BLaER1 treated with 17β-estradiol and CSF1 and Interleukin-3, amounts not matched to agents 10 nM and 100 nM (cell line): Measurements from ENCODE around the gene APBA2.

ENCODE experiments used
- H3K27ac ChIP-seq, 11 experiments: shearing (Covaris generic); formaldehyde crosslinking; 2 replicates each; pipeline ENCODE4 v1.8.1; 2022
- H3K27me3 ChIP-seq, 11 experiments: shearing (Covaris generic); formaldehyde crosslinking; 2 replicates each; pipeline ENCODE4 v1.8.1; 2022
- H3K36me3 ChIP-seq, 11 experiments: shearing (Covaris generic); formaldehyde crosslinking; 2 replicates each; pipeline ENCODE4 v1.8.1; 2022
- H3K4me1 ChIP-seq, 10 experiments: shearing (Covaris generic); formaldehyde crosslinking; 2 replicates each; pipeline ENCODE4 v1.8.1; 2022
- H3K4me2 ChIP-seq, 11 experiments: shearing (Covaris generic); formaldehyde crosslinking; 2 replicates each; pipeline ENCODE4 v1.8.1; 2022
- H3K4me3 ChIP-seq, 10 experiments: shearing (Covaris generic); formaldehyde crosslinking; 2 replicates each; pipeline ENCODE4 v1.8.1; 2022
- H3K9ac ChIP-seq, 11 experiments: shearing (Covaris generic); formaldehyde crosslinking; 2 replicates each; pipeline ENCODE4 v1.8.1; 2022
- H3K9me3 ChIP-seq, 11 experiments: shearing (Covaris generic); formaldehyde crosslinking; replicated peaks in 1 of 11; 2 replicates each; pipeline ENCODE4 v1.8.1; 2022
- H4K20me1 ChIP-seq, 11 experiments: shearing (Covaris generic); formaldehyde crosslinking; 2 replicates each; pipeline ENCODE4 v1.8.1; 2022
- Cebpa-rat ChIP-seq, 11 experiments: shearing (Covaris generic); IDR thresholded peaks; 2 replicates each; pipeline ENCODE4 v1.8.1; 2022

APBA2 gene

DNA sequence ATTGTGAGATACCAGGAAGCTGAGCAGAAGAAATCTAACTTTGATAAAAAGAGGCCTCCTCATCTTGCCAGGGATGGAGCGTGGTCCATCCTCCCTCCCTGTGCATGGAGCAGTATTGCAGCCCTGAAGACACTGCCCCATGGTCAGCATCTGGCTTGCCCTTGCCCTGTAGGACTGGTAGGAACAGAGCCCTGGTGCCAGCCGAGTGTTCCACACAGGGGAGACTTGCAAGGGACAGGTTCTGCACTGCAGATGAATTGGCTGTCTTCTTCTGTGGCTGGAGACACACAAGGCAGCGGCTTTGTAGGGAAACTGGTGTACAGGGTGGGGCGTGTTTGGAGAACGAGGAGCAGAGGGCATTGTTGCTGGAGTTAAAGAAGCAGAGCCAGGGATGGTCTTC is 110.5 kb downstream of the APBA2 start:
- Histone ChIP-seq H3K9ac (no peak overlapping the region), H3K4me3 (no peak overlapping the region), H3K27ac (no peak overlapping the region), H3K9me3 (no peaks in the 10 kb centered on the region), H3K4me2 (no peak overlapping the region), H4K20me1 (peaks cover 0 to 29% (median 0%) of the 10 kb centered on the region in 11 experiments; a peak in 7 of 22 replicates), H3K36me3 (peaks cover 0 to 10% (median 0%) of the 10 kb centered on the region in 11 experiments; a peak in 5 of 22 replicates), H3K4me1 (peaks cover 29 to 38% (median 35%) of the 10 kb centered on the region in 10 experiments), H3K27me3 (no peaks in the 10 kb centered on the region)
- no peak for TF ChIP-seq Cebpa-rat (IDR thresholded peaks at IDR 0.05)

DNA sequence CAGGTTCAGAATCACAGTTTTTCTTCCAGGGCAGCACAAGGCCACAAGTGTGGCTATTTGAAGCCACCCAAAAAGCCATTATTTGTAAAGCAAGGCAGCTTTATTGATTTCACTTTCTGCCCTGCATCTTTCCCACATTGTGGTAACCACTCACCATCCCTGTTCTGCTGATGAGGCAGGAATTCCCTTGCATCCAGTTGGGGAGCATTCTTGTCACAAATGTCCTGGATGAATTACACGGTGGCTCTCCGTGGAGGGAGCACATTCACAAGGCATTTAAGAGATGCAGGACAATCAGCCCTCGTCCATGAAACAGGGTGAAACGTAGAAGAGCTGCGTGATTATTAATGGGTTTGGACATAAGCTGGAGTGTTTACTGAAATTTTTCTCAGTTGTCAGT is 111.2 kb downstream of the APBA2 start:
- H3K27me3 ChIP-seq = no peaks in the 10 kb centered on the region
- H3K36me3 ChIP-seq = peaks cover 0 to 10% (median 0%) of the 10 kb centered on the region in 11 experiments; a peak in 5 of 22 replicates
- H3K9ac ChIP-seq = no peak overlapping the region
- H3K4me3 ChIP-seq = no peak overlapping the region
- H3K4me1 ChIP-seq = peaks cover 29 to 38% (median 33%) of the 10 kb centered on the region in 10 experiments
- no peak overlapping the region for H3K4me2 ChIP-seq
- no peak overlapping the region for H3K27ac ChIP-seq
- no peak for TF ChIP-seq Cebpa-rat (IDR thresholded peaks at IDR 0.05)
- H3K9me3 ChIP-seq = no peaks in the 10 kb centered on the region
- peaks cover 0 to 29% (median 0%) of the 10 kb centered on the region in 11 experiments; a peak in 7 of 22 replicates for H4K20me1 ChIP-seq

GRCh38 chr15:28997791-28998190 is 112.0 kb downstream of the APBA2 start:
- H3K4me1 ChIP-seq = peaks cover 23 to 31% (median 26%) of the 10 kb centered on the region in 10 experiments
- H3K9ac ChIP-seq = no peak overlapping the region
- no peaks in the 10 kb centered on the region for H3K27me3 ChIP-seq
- H3K9me3 ChIP-seq = no peaks in the 10 kb centered on the region
- peaks cover 0 to 25% (median 0%) of the 10 kb centered on the region in 11 experiments; a peak in 7 of 22 replicates for H4K20me1 ChIP-seq
- H3K4me3 ChIP-seq = no peak overlapping the region
- H3K36me3 ChIP-seq = peaks cover 0 to 10% (median 0%) of the 10 kb centered on the region in 11 experiments; a peak in 5 of 22 replicates
- H3K4me2 ChIP-seq = no peak overlapping the region
- no peak overlapping the region for H3K27ac ChIP-seq
- no peak for TF ChIP-seq Cebpa-rat (IDR thresholded peaks at IDR 0.05)

GRCh38 chr15:28998511-28998910 is 112.7 kb downstream of the APBA2 start:
- peaks cover 0 to 17% (median 0%) of the 10 kb centered on the region in 11 experiments; a peak in 6 of 22 replicates for H4K20me1 ChIP-seq
- no peak overlapping the region for H3K4me3 ChIP-seq
- no peak overlapping the region for H3K9ac ChIP-seq
- peaks cover 0 to 16% (median 0%) of the 10 kb centered on the region in 11 experiments; a peak in 5 of 22 replicates for H3K36me3 ChIP-seq
- H3K9me3 ChIP-seq = peaks cover 0 to 5% (median 0%) of the 10 kb centered on the region in 11 experiments; a peak in 1 of 22 replicates
- H3K4me2 ChIP-seq = no peak overlapping the region
- H3K27ac ChIP-seq = no peak overlapping the region
- peaks cover 16 to 24% (median 20%) of the 10 kb centered on the region in 10 experiments for H3K4me1 ChIP-seq
- no peaks in the 10 kb centered on the region for H3K27me3 ChIP-seq
- no peak for TF ChIP-seq Cebpa-rat (IDR thresholded peaks at IDR 0.05)

- Histone ChIP-seq H3K27me3 (no peaks in the 10 kb centered on the region), H4K20me1 (no peaks in the 10 kb centered on the region), H3K36me3 (peaks cover 0 to 20% (median 9%) of the 10 kb centered on the region in 11 experiments; a peak in 7 of 22 replicates), H3K9ac (no peak overlapping the region), H3K9me3 (peaks cover 19 to 39% (median 29%) of the 10 kb centered on the region in 11 experiments), H3K4me1 (peaks cover 0 to 11% (median 7%) of the 10 kb centered on the region in 10 experiments; a peak in 7 of 20 replicates), H3K27ac (no peak overlapping the region), H3K4me3 (no peak overlapping the region), H3K4me2 (peak overlapping the region in 3 of 11 experiments; percentile 1 to 23 (median 16); a peak in 3 of 22 replicates)
- TF ChIP-seq Cebpa-rat (IDR thresholded peaks at IDR 0.05) = no peak
Measured at GRCh38 chr15:29003191-29003839, 117.5 kb downstream of the APBA2 start.

DNA sequence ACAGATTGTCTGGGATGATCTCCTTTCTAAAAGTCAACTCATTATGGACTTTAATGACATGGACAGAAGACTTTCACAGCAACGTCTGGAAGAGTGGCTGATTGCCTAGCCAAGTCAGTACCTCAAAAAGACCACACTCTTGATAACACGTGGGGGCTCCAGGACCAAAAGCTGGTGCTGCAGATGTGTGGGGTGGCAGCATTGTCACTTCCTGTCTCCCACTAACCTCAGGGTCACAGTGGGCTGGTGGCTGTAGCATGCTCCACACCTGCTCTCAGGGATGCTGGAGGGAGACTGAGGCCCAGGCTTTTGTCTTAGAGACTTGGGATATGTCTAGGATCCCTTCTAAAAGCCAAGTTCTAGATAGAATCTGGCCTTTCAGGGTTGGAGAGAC is 118.1 kb downstream of the APBA2 start:
- Histone ChIP-seq H3K4me1 (peaks cover 0 to 11% (median 7%) of the 10 kb centered on the region in 10 experiments; a peak in 7 of 20 replicates), H3K9ac (no peak overlapping the region), H3K27me3 (no peaks in the 10 kb centered on the region), H3K36me3 (peaks cover 0 to 20% (median 9%) of the 10 kb centered on the region in 11 experiments; a peak in 7 of 22 replicates), H3K4me2 (peak overlapping the region in 4 of 11 experiments; percentile 1 to 23 (median 13); a peak in 4 of 22 replicates), H3K9me3 (peaks cover 19 to 39% (median 29%) of the 10 kb centered on the region in 11 experiments), H3K4me3 (no peak overlapping the region), H4K20me1 (no peaks in the 10 kb centered on the region), H3K27ac (no peak overlapping the region)
- TF ChIP-seq Cebpa-rat (IDR thresholded peaks at IDR 0.05) = no peak

- Histone ChIP-seq H4K20me1 (no peaks in the 10 kb centered on the region), H3K4me1 (peaks cover 0 to 12% (median 8%) of the 10 kb centered on the region in 10 experiments; a peak in 8 of 20 replicates), H3K4me2 (no peak overlapping the region), H3K9ac (no peak overlapping the region), H3K27me3 (no peaks in the 10 kb centered on the region), H3K27ac (no peak overlapping the region), H3K36me3 (peaks cover 0 to 20% (median 9%) of the 10 kb centered on the region in 11 experiments; a peak in 6 of 22 replicates), H3K9me3 (peaks cover 19 to 39% (median 29%) of the 10 kb centered on the region in 11 experiments), H3K4me3 (no peak overlapping the region)
- no peak for TF ChIP-seq Cebpa-rat (IDR thresholded peaks at IDR 0.05)
Measured at GRCh38 chr15:29005931-29006330, 120.2 kb downstream of the APBA2 start.

DNA sequence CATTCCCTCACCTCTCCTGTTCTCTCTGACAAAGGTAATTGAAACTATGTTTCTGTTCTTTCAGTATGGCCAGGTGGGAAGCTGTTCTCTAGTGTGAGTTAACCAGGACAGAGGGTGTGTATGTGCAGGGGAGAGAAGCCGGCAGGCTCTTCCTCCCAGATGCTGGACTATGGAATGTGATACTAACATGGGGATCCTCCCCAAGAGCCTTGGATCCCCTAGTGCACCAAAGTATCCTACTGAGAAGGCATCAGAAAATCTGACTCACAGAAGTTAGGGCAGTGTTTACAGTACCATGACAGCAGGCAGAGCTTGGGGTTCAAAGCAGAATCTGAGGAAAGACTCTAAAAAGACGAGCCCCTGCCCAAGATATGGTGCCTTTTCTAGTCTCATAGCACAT is 123.1 kb downstream of the APBA2 start:
- Histone ChIP-seq H3K9me3 (peaks cover 19 to 32% (median 29%) of the 10 kb centered on the region in 11 experiments), H3K4me2 (no peak overlapping the region), H3K4me1 (peaks cover 0 to 17% (median 6%) of the 10 kb centered on the region in 10 experiments; a peak in 10 of 20 replicates), H3K9ac (no peak overlapping the region), H4K20me1 (peaks cover 0 to 4% (median 0%) of the 10 kb centered on the region in 11 experiments; a peak in 2 of 22 replicates), H3K4me3 (no peak overlapping the region), H3K27ac (no peak overlapping the region), H3K36me3 (peaks cover 0 to 20% (median 5%) of the 10 kb centered on the region in 11 experiments; a peak in 6 of 22 replicates), H3K27me3 (no peaks in the 10 kb centered on the region)
- no peak for TF ChIP-seq Cebpa-rat (IDR thresholded peaks at IDR 0.05)

DNA sequence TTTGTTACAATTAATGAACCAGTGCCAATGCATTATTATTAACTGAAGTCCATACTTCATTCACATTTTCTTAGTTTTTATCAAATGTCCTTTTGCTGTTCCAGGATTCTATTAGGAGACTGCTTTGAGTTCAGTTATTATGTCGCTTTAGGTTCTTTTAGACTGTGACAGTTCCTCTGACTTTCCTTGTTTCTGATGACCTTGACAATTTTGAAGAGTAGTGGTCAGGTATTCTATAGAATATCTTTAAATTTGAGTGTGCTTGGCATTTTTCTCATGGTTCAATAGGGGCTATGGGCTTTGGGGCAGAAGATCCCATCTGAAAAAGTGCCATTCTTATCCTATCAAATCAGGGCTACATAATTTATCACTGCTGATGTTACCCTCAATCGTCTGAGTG is 126.3 kb downstream of the APBA2 start:
- Histone ChIP-seq H3K36me3 (0 out of 22 replicates have a peak, but pooled peaks cover 0 to 1% (median 0%) of the 10 kb centered on the region in 11 experiments), H3K4me3 (no peak overlapping the region), H3K27me3 (no peaks in the 10 kb centered on the region), H3K4me2 (no peak overlapping the region), H3K27ac (no peak overlapping the region), H3K9me3 (peaks cover 0 to 5% (median 0%) of the 10 kb centered on the region in 11 experiments; a peak in 2 of 22 replicates), H3K9ac (no peak overlapping the region), H3K4me1 (peaks cover 0 to 39% (median 20%) of the 10 kb centered on the region in 10 experiments; a peak in 15 of 20 replicates), H4K20me1 (peaks cover 0 to 28% (median 0%) of the 10 kb centered on the region in 11 experiments; a peak in 8 of 22 replicates)
- no peak for TF ChIP-seq Cebpa-rat (IDR thresholded peaks at IDR 0.05)
